HG03575 (cell line): ENCODE results near the gene DDIT4.

ENCODE experiments used
- ATAC-seq: cut with Tn5 transposase; IDR thresholded peaks from one replicate; pipeline ENCODE4 v1.9.1; 2021; ENCODE audit not compliant: unreplicated experiment, insufficient number of reproducible peaks, low FRiP score; ENCODE audit errors: extremely low read depth

DDIT4 gene

DNA sequence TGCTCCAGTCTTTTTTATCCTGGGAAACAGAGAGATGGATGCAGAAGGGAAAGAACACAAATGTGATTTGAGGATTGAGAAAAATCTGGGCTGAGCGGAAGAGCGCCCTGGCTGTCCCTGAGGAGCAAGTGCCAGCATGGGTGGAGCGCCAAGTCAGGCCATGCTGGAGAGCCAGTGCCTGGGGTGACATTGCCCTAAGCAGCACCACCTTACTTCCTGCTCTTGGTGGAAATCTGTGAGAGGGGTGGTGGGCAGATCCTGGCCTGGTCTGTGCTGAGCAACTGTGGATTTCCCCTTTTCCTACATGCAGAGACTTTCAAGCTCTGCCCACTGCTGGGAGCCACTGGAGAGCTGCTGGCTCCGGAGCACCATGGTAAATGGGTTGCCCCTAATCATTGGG lies 36.9 kb downstream of the DDIT4 start:
- ATAC-seq, result no peak

DNA sequence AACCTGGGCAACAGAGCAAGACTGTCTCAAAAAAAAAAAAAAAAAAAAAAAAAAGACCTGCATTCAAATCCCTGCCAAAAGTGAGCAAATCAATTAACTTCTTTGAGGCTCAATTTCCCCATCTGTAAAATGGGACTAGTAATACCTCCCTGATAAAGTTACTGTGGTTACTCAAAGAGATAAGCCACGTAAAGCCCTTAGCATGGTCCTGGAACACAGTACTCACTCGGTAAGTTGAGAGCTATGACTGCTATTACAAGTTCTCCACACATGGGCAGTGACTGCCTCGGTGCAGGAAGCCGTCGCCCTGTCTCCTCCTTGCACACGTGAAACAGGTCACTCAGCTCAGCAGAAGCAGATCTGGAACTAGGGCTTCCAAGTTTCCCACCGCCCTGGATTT lies 37.9 kb downstream of the DDIT4 start:
- ATAC-seq, result no peak

DNA sequence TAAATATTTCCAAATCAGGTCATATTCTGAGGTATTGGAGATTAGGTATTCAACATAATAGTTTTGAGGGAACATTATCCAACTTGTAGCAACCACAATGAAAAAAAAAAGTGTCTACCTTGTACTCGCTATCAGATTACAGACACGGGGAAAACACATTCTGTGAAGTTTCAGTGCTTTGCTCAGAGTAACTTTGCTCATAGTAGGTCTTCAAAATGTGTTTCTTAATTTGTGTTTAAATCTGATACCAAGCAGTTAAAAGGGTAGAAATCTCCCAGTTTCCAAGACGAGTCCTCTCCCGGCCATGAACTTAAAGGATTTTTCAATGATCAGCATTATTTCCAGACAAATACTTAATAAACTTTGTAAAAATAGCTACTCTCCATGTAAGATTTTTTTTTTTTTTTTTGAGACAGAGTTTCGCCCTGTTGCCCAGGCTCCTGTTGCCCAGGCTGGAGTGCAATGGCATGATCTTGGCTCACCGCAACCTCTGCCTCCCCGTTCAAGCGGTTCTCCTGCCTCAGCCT lies 39.2 kb downstream of the DDIT4 start:
- ATAC-seq, result no peak

DNA sequence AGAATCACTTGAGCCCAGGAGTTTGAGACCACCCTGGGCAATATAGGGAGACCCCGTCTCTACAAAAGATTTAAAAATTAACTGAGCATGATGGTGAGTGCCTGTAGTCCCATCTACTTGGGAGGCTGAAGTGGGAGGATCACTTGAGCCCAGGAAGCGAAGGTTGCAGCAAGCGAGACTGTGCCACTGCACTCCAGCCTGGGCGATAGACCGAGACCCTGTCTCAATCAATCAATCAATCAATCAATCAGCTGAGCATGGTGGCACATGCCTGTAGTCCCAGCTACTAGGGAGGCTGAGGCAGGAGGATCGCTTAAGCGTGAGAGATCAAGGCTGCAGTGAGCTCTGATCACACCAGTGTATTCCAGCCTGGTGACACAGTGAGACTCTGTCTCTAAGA lies 40.5 kb downstream of the DDIT4 start:
- ATAC-seq, result no peak

DNA sequence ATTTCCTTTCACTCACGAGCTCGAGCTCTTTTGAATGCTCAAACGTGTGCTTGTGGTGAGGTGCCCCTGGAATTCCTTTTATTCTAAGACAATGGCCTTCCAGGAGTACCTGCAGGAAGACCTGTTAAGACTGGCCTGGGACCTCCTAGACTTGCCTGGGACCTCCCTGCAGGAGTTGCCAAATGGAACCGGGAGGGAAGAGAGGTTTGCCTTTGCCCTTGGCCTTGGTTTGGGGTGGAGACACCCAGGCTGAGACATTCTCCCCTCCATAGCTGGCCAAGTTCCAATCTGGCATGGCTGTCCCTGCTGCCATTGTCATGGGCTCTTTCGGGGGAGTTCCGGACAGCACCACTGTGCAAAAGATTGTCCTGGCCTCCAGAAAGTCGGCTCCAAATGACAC lies 41.3 kb downstream of the DDIT4 start:
- no peak for ATAC-seq

DNA sequence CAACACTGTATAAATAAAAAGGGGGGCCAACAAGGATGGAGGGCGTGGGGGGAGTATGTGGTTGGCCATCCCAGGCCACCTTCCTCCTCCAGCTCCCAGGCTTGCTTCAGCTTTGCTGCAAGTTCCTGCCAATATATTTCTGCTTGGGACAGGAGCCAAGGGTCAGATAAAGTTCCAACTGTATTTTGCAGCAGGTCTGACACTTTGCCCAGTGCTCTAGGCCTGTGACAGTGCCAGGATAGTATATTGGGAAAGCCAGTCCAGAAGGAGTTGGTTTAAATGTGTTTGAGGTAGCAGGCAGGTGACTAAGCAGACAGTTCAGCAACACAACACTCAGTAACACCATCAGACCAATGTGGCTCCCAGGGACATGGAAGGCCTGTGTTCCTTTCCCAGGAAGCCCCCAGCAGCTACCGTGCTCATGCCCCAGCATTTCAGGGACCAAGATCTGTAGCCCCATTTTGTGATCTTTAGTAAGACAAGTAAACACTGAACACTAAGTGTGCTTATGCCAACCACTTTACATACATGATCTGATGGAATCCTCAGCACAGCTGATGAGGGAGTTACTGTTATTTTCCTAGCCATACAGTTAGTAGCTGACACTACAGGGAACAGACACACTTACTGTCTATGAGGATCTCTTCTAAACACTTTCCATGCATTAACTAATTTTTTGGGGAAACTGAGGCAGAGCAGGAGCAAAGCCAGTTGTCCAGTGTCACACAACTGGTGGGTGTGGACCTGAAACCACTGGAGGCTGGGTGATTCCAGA lies 42.1 kb downstream of the DDIT4 start:
- no peak for ATAC-seq

DNA sequence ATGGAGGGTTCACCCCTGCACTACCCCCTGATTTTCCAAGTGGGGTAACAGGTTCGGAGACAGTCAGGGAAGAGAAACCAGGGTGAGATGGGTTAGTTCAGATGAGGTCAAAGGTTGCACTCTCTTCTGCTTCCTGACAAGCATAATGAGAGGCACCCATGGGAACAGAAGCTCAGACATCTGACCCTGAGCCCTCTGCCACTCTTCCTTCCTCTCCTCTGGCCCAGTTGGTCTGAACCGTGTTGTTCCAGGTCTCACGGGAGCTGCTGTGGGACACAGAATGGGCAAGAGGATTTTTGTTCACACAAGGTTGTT lies 42.6 kb downstream of the DDIT4 start:
- ATAC-seq, result no peak

DNA sequence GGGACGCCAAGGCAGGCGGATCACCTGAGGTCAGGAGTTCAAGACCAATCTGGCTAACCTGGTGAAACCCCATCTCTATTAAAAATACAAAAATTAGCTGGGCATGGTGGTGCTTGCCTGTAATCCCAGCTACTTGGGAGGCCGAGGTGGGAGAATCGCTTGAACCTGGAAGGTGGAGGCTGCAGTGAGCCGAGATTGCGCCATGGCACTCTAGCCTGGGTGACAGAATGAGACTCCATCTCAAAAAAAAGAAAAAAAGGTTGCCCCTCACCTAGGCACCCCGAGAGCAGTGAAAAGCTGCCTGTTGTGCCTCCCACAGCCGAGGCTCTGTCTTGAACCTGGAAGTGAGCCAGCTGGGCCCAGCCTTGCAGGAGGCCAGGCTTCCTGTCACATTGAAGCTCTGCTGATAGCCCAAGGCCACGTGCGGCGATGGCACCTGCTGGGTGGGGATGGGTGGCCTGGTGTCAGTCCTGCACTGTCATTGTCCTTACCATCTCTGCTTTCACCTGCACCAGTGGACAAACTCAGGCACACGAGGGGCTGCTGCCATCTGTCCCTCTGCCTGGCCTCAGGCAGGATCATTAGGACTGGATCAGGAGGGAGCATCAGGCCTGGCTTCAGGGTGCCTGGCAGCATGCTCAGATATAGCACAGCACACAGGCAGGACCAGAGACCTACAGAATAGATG lies 43.2 kb downstream of the DDIT4 start:
- ATAC-seq, result no peak

DNA sequence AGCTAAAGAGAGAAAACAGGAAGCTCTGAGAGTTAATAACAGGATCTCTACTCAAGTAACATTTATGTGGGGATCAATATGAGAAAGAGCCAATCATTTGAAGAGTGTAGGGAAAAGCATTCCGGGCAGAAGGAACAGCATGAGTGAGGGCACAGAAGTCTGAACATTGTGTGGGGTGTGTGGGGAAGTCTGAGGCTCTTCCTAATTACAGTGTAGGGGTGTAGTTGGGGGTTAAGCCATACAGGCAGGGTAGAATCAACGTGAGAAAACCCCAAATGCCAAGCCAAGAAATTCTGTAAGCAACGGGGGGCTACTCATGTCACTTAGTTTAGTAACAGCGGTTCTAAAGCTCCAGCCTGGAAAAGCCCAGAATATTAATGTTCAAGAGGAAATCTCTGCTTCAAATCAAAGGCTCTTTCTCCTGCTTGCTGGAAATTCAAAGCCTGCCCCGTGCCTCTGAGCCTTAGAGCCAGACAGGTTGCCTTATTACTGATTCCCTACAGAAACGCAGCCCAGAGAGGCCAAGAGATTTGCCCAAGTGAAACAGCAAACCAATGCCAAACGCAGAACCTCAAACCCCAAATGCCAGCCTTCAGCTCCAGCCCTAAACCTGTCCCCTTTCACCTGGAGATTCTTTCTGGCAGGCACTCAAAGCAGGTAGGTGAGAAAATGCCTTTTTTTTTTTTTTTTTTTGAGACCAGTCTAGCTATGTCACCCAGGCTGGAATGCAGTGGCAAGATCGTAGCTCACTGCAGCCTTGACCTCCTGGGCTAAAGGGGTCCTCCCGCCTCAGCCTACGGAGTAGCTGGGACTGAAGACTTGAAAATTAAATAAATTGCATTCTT lies 44.9 kb downstream of the DDIT4 start:
- no peak for ATAC-seq

DNA sequence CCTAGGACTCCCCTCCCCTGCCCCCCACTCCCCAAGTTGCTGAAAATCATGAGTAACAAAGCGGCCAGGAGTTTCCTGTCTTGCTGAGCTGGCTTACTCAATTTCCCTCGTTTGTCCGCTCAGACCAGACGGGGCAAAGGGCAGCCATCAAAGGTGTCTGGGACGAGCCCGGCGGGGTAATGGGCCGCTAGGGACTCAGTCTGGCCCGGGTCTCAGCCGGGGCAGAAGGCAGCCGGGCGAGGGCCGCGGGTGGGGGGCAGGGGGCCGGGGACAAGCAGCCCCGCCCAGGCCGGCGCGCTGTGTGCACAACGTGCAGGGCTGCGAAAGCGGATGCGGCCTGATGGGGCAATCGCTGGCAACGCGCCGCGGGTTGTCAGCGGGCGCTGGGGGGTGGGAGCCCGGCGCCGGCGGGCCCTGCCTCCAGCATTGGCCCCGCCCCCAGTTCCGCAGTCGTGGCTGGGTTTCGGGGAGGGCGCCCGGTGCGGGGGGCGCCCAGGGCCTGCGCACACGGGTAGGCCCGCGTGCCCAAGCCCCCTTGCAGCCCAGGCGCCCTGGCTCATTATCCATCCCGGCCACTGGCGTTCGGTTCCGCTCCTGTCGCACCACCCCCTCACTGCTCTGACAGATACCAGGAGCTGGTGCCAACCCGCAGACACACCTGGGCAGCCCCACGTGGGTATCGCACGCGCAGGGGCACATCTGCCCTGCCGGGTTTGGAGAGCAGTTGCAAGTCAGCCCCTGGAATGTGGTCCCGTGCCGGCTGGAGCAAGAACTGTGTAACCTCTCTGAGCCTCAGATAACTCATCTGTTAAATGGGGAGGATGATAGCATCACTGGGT lies 45.9 kb downstream of the DDIT4 start:
- ATAC-seq, result no peak

DNA sequence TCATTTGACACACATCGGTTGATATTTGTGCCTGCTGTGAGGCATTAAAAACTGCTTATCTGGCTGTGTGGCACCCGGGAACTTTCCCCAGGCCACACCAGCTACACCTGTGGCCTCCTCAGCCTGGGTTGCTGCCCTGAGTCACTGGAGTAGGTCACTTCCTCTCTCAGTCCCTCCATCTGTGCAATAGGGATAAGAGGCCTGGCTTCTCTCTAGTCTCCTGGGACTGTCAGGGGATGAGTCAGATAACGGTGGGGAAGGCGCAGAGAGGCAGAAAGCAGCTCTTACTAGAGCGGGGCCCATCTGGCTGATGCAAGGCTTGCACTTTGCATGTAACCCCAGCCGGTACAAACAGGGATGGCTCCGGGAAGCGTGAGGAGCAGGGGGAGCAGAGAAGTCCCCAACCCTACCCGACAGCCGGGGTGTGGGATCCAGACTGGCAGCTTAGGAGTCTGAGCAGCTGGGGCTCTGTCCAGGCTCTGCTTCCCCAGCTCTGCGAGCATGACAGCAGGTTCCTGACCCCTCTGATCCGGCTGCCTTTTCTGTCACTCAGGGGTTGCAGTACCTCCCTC lies 47.0 kb downstream of the DDIT4 start:
- peak; percentile 65 for ATAC-seq

DNA sequence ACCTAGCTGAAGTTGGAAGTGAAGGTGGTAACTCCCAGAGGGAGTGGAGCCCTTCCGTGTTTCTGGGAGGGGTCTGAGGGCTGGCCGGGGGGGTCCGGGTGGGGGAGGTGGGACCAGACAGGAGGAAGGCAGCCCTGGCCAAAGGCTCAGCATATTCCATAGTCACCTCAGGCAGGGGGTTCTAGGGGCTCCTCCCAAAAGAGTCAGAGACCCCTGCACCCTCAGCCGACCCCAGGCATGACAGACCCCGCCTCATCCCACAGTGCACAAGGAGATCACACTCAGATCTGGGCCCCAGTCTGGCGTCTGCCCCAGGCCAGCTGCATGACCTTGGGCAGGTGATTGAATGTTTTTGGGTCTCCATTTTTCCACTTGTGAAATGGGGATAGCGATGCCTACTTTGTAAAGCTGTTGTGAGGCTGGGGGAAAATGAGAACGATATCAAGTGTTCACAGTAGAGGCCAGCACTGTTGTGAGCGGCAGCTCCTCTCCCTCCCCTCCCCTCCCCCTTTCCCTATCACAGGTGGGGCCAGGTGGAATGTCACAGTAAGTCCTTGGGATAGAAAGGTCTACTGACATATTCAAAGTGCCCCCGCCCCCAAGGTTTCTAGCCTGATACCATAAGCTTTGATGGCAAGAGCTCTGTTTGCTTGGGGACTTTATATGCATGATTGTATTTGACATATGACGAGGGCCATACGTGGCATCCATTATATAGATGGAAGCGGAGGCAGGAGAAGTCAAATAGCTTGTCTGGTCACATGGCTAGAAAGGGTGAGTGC lies 47.7 kb downstream of the DDIT4 start:
- ATAC-seq, result no peak

DNA sequence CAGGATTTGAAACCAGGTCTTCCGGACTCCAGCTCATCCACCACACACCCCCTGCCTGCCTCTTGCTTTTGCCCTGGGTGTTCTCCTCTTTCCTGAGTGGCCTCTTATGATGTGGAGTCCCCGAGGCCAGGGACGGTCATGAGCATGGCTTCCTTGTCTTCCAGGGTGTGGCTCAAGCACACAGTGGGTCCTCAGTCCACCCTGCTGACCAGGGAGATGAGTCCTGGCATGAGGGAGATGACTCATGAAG lies 48.2 kb downstream of the DDIT4 start:
- ATAC-seq, result no peak

DNA sequence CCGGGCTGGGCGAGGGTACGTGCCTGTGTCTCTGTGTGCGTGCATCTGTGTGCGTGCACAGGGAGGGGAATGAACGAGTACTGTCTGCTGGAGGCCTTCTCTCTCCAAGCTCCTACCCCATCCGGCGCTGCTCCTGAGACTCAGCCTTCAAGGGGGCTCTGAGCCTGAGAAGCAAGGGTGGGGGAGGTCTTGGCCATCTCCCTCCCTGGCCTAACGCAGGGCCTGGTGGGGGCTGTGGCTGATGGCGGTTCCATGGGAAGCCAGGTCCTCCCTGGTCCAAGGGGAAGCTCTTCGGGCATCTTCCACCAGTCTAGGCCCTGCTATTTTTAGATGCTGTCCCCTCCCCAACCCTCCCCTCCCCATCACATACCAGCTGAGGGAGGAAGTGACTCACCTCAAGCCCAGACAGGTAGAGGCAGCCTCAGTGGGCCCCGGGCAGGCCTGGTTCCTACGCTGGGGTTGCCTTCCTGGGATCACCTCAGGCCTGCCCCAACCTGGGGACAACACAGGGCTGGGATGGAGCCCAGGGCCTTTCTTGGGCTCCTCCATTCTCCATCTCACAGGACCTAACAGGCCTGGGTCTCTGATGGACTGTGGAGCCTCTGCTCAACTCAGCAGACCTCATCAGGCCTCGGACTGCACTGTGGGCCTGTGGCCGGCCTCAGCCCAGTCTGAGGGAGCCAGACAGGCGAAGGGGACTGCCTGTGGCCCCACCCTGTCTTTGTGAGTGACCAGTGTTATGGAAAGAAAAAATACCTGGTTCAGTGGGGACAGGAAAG lies 48.7 kb downstream of the DDIT4 start:
- ATAC-seq, result no peak

DNA sequence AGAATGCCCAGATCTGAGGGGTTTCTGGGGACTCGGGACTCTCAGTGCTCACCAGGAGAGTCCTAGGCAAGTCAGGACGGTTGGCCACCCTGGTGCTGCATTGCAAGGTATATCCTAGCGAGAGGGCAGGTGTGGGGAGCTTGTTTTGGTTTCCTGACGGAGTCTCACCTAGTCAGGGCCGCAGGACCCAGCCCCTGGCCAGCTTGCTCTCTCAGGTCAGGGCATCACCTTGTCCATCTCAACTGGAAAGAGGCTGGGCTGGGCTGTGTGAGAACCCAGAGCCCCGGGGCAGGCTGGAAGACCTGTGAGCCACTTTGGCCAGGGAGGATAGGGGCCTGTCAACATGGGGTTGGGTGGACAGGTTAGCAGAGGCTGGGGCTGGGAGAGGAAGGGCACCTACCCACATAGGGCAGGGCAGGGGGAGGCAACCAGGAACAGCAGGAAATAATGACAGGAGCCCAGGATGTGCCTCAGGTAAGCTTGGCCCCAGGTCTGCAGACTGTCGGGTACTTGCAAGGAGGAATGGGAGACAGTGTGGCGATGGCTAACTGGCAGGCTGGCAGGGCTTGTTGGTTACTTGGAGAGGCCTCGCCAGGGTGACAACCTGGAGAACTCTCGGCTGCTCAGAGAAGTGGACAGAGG lies 49.5 kb downstream of the DDIT4 start:
- no peak for ATAC-seq

DNA sequence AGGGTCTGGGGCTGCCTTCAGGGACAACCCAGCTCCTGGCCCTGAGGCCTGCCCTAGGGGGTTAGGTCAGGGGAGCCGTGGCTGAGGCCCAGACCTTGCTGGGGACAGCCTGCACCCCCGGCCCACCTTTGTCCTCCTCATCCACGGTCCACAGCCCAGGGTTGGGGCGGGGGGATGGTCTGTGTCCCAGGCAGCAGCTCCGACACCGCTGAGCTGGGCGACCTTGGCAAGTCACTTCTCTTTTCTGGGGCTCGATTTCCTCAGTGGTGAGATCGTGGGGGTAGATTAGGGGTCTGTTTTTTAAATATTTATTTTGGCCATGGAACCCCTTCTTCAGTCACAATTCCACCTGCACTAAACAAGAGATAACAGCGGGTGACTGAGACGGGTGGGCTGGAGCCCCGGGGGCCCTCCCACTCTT lies 50.1 kb downstream of the DDIT4 start:
- no peak for ATAC-seq
